GM23248 (cell line): Measurements from ENCODE around the gene EEF1G.

Experiments
- EZH2 ChIP-seq: fragments of 200-600 bp; sonication (generic); IDR thresholded peaks from 2 replicates; pipeline ENCODE4 v1.6.1; 2018; ENCODE audit warnings: antibody characterized with exemption, mild to moderate bottlenecking; ENCODE audit not compliant: insufficient read depth, poor library complexity, severe bottlenecking
- EZH2phosphoT487 ChIP-seq: fragments of 200-600 bp; sonication (generic); IDR thresholded peaks from 2 replicates; pipeline ENCODE4 v1.6.1; 2018; ENCODE audit warnings: antibody characterized with exemption, moderate library complexity, mild to moderate bottlenecking, low read depth; ENCODE audit not compliant: insufficient read depth

DNA sequence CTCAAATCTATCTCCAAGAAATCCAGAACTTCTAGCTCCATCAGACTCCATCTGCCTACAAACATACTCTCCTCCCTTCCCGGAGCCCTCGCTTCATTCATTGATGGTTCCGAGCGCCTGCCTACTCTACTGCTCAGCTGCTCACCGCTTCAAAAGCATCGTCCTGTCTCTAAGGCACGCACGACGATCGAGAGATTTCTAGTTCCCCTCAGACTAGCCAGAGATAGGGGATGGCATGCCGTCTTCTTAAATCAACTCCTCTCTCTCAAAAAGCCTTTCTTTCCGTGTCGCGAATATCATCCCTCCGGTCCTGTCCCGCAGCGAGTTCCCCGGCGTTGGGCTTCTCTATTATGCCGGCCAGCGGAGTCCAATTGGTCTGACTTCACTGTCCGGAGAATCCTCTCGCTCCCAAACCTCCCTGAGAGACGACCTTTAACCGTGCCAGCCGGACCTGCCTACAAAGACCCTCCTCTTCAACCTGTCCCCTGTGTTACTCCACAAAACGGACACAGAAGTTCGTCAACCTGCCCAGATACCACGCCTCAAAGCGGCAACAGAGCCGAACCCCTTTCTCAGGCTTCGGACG, 592 bp downstream of the EEF1G start:
- TF ChIP-seq EZH2: no peak
- TF ChIP-seq EZH2phosphoT487: no peak
